Trophoblast cell (in vitro differentiated cells and primary cell): ENCODE data around the gene RASGRF1.

Experiments used
- DNase-seq, 2 donors: peaks; one replicate each; pipeline ENCODE4 v3.0.0-alpha.2; 2016
- H2AFZ ChIP-seq: 2 replicates; pipeline ENCODE4 v1.6.1; 2013; ENCODE audit warnings: low read length, moderate library complexity, mild to moderate bottlenecking; ENCODE audit not compliant: insufficient read depth, poor library complexity
- H2AK5ac ChIP-seq: 2 replicates; pipeline ENCODE4 v1.6.1; 2013; ENCODE audit warnings: mild to moderate bottlenecking, low read length
- H2BK120ac ChIP-seq: 2 replicates; pipeline ENCODE4 v1.6.1; 2013; ENCODE audit warnings: low read length, mild to moderate bottlenecking, moderate library complexity; ENCODE audit not compliant: insufficient read depth, poor library complexity
- H2BK12ac ChIP-seq: 2 replicates; pipeline ENCODE4 v1.6.1; 2013; ENCODE audit warnings: mild to moderate bottlenecking, low read length, moderate library complexity
- H2BK5ac ChIP-seq: 2 replicates; pipeline ENCODE4 v1.6.1; 2013; ENCODE audit warnings: low read length, low read depth, moderate library complexity, mild to moderate bottlenecking; ENCODE audit not compliant: poor library complexity
- H3K14ac ChIP-seq: 2 replicates; pipeline ENCODE4 v1.6.1; 2013; ENCODE audit warnings: mild to moderate bottlenecking, low read length
- H3K18ac ChIP-seq: 2 replicates; pipeline ENCODE4 v1.6.1; 2013; ENCODE audit warnings: mild to moderate bottlenecking, low read length
- H3K23ac ChIP-seq: 2 replicates; pipeline ENCODE4 v1.6.1; 2013; ENCODE audit warnings: low read length
- H3K27ac ChIP-seq: 2 replicates; pipeline ENCODE4 v1.5.1; 2013; ENCODE audit warnings: low read depth, mild to moderate bottlenecking, inconsistent platforms, low read length, moderate library complexity
- H3K27me3 ChIP-seq: 2 replicates; pipeline ENCODE4 v1.6.1; 2013; ENCODE audit warnings: inconsistent platforms, mild to moderate bottlenecking, low read length, moderate library complexity; ENCODE audit not compliant: insufficient read depth
- H3K36me3 ChIP-seq, 2 experiments: 1 replicate in 1 of 2; 2 replicates in 1 of 2; pipeline ENCODE4 v1.6.1; 2013; ENCODE audit warnings: low read length in 2 of 2, mild to moderate bottlenecking in 2 of 2, moderate library complexity in 1 of 2; ENCODE audit not compliant: insufficient read depth in 2 of 2, control insufficient read depth in 1 of 2
- H3K4ac ChIP-seq: 2 replicates; pipeline ENCODE4 v1.6.1; 2013; ENCODE audit warnings: low read depth, mild to moderate bottlenecking, low read length, moderate library complexity
- H3K4me1 ChIP-seq, 2 experiments: 1 replicate in 1 of 2; 2 replicates in 1 of 2; pipeline ENCODE4 v1.6.1; 2013; ENCODE audit warnings: low read length in 2 of 2, mild to moderate bottlenecking in 2 of 2, moderate library complexity in 1 of 2; ENCODE audit not compliant: insufficient read depth in 2 of 2, control insufficient read depth in 1 of 2
- H3K4me2 ChIP-seq: 2 replicates; pipeline ENCODE4 v1.6.1; 2013; ENCODE audit warnings: inconsistent platforms, mild to moderate bottlenecking, low read length, moderate library complexity
- H3K4me3 ChIP-seq: 2 replicates; pipeline ENCODE4 v1.5.1; 2013; ENCODE audit warnings: mild to moderate bottlenecking, low read depth, low read length, inconsistent platforms
- H3K79me1 ChIP-seq: one replicate; pipeline ENCODE4 v1.6.1; 2013; ENCODE audit warnings: low read length
- H3K79me2 ChIP-seq: 2 replicates; pipeline ENCODE4 v1.6.1; 2013; ENCODE audit warnings: low read length, mild to moderate bottlenecking; ENCODE audit not compliant: control insufficient read depth, insufficient read depth, poor library complexity
- H3K9ac ChIP-seq: 2 replicates; pipeline ENCODE4 v1.6.1; 2013; ENCODE audit warnings: mild to moderate bottlenecking, low read length
- H3K9me3 ChIP-seq: 2 replicates; pipeline ENCODE4 v1.6.1; 2013; ENCODE audit warnings: low read depth, mild to moderate bottlenecking, control low read depth, inconsistent platforms, low read length; ENCODE audit not compliant: insufficient read depth
- H4K12ac ChIP-seq: 2 replicates; pipeline ENCODE4 v1.6.1; 2013; ENCODE audit warnings: low read depth, mild to moderate bottlenecking, low read length, moderate library complexity
- H4K8ac ChIP-seq: 2 replicates; pipeline ENCODE4 v1.6.1; 2013; ENCODE audit warnings: low read depth, mild to moderate bottlenecking, low read length, moderate library complexity
- H4K91ac ChIP-seq: one replicate; pipeline ENCODE4 v1.6.1; 2013; ENCODE audit warnings: low read depth, mild to moderate bottlenecking, low read length, moderate library complexity
- WGBS: extraction: QIAGEN DNeasy Blood & Tissue Kit; methylation state at CpG from one replicate; pipeline ENCODE4 v1.1.7; 2013; ENCODE audit warnings: missing lambda C conversion rate; ENCODE audit not compliant: insufficient read length, insufficient coverage; ENCODE audit errors: extremely low coverage; 5-methylcytosine and 5-hydroxymethylcytosine counted together

Gene RASGRF1

GRCh38 chr15:79091204-79091867 is 756 bp upstream of the RASGRF1 start:
- no peak overlapping the region for H3K14ac ChIP-seq
- peak overlapping the region; percentile 37 for H3K4me3 ChIP-seq
- H3K9ac ChIP-seq = no peak overlapping the region
- H3K4me1 ChIP-seq = peaks cover 15 to 16% of the 10 kb centered on the region in 2 experiments
- H4K12ac ChIP-seq = no peak overlapping the region
- no peak overlapping the region for H2BK12ac ChIP-seq
- no peak overlapping the region for H3K23ac ChIP-seq
- no peak overlapping the region for H2AK5ac ChIP-seq
- peaks cover 12% of the 10 kb centered on the region for H3K27me3 ChIP-seq
- H2BK5ac ChIP-seq = no peak overlapping the region
- no CpG with 5 or more reads among the region's 53 CpGs for WGBS
- H3K18ac ChIP-seq = no peak overlapping the region
- no peak overlapping the region for H3K27ac ChIP-seq
- H3K4ac ChIP-seq = no peak overlapping the region
- peaks cover 14% of the 10 kb centered on the region for H3K9me3 ChIP-seq
- H4K8ac ChIP-seq = no peak overlapping the region
- H3K4me2 ChIP-seq = peak overlapping the region; percentile 90
- H3K36me3 ChIP-seq = no peaks in the 10 kb centered on the region
- no peak overlapping the region for H4K91ac ChIP-seq
- DNase-seq = peak; percentile 63 to 75
- H3K79me2 ChIP-seq = no peaks in the 10 kb centered on the region
- no peak overlapping the region for H2AFZ ChIP-seq
- H2BK120ac ChIP-seq = no peak overlapping the region
- peaks cover 5% of the 10 kb centered on the region for H3K79me1 ChIP-seq

- Histone ChIP-seq H3K27ac (peak overlapping the region; percentile 25), H3K4me2 (peak overlapping the region; percentile 90), H2AFZ (peak overlapping the region; percentile 32), H3K27me3 (peaks cover 12% of the 10 kb centered on the region), H2BK5ac (no peak overlapping the region), H4K8ac (no peak overlapping the region), H3K9ac (no peak overlapping the region), H3K36me3 (no peaks in the 10 kb centered on the region), H4K12ac (no peak overlapping the region), H4K91ac (peak overlapping the region; percentile 9), H3K4me3 (peak overlapping the region; percentile 69), H3K4me1 (peaks cover 15 to 16% of the 10 kb centered on the region in 2 experiments), H3K4ac (no peak overlapping the region), H3K23ac (no peak overlapping the region), H2BK120ac (no peak overlapping the region), H3K18ac (peak overlapping the region; percentile 4), H3K9me3 (peaks cover 14% of the 10 kb centered on the region), H3K79me2 (no peaks in the 10 kb centered on the region), H3K14ac (no peak overlapping the region), H3K79me1 (peaks cover 5% of the 10 kb centered on the region), H2AK5ac (no peak overlapping the region), H2BK12ac (no peak overlapping the region)
- no CpG with 5 or more reads among the region's 53 CpGs for WGBS
- peak; percentile 85 to 89 for DNase-seq
Observed at GRCh38 chr15:79089890-79090486, 592 bp downstream of the RASGRF1 start.

GRCh38 chr15:79089331-79089889 is 1.2 kb downstream of the RASGRF1 start:
- H2AK5ac ChIP-seq = no peak overlapping the region
- H4K91ac ChIP-seq = peak overlapping the region; percentile 57
- H3K14ac ChIP-seq = no peak overlapping the region
- H3K23ac ChIP-seq = no peak overlapping the region
- H3K9me3 ChIP-seq = peaks cover 14% of the 10 kb centered on the region
- WGBS = no CpG with 5 or more reads among the region's 47 CpGs
- H2BK12ac ChIP-seq = no peak overlapping the region
- no peak overlapping the region for H3K4ac ChIP-seq
- H2AFZ ChIP-seq = no peak overlapping the region
- H3K79me2 ChIP-seq = no peaks in the 10 kb centered on the region
- no peak overlapping the region for H2BK5ac ChIP-seq
- H2BK120ac ChIP-seq = no peak overlapping the region
- no peak overlapping the region for H3K9ac ChIP-seq
- H3K79me1 ChIP-seq = peaks cover 5% of the 10 kb centered on the region
- H3K36me3 ChIP-seq = no peaks in the 10 kb centered on the region
- H4K12ac ChIP-seq = no peak overlapping the region
- H3K4me1 ChIP-seq = peaks cover 15 to 16% of the 10 kb centered on the region in 2 experiments
- DNase-seq = peak; percentile 21 to 47
- no peak overlapping the region for H3K27ac ChIP-seq
- peaks cover 12% of the 10 kb centered on the region for H3K27me3 ChIP-seq
- H3K18ac ChIP-seq = no peak overlapping the region
- H3K4me3 ChIP-seq = peak overlapping the region; percentile 69
- H4K8ac ChIP-seq = no peak overlapping the region
- peak overlapping the region; percentile 90 for H3K4me2 ChIP-seq

- no peak overlapping the region for H3K9ac ChIP-seq
- H3K9me3 ChIP-seq = peaks cover 14% of the 10 kb centered on the region
- no peak overlapping the region for H3K23ac ChIP-seq
- peaks cover 5% of the 10 kb centered on the region for H3K79me1 ChIP-seq
- no peak for DNase-seq
- H2AFZ ChIP-seq = no peak overlapping the region
- H3K36me3 ChIP-seq = no peaks in the 10 kb centered on the region
- H3K27ac ChIP-seq = no peak overlapping the region
- no peak overlapping the region for H4K91ac ChIP-seq
- WGBS = no CpG with 5 or more reads among the region's 7 CpGs
- peaks cover 15 to 16% of the 10 kb centered on the region in 2 experiments for H3K4me1 ChIP-seq
- no peak overlapping the region for H2BK120ac ChIP-seq
- no peak overlapping the region for H4K8ac ChIP-seq
- no peak overlapping the region for H3K4me3 ChIP-seq
- H3K79me2 ChIP-seq = no peaks in the 10 kb centered on the region
- no peak overlapping the region for H2BK5ac ChIP-seq
- H3K14ac ChIP-seq = no peak overlapping the region
- H2BK12ac ChIP-seq = no peak overlapping the region
- H3K4ac ChIP-seq = no peak overlapping the region
- peaks cover 12% of the 10 kb centered on the region for H3K27me3 ChIP-seq
- no peak overlapping the region for H3K18ac ChIP-seq
- H3K4me2 ChIP-seq = peak overlapping the region; percentile 90
- H4K12ac ChIP-seq = no peak overlapping the region
- H2AK5ac ChIP-seq = no peak overlapping the region
Observed at GRCh38 chr15:79088426-79089205, 2.0 kb downstream of the RASGRF1 start.
